Activated CD4-positive, alpha-beta T cell treated with anti-CD3 and anti-CD28 coated beads, Interleukin-2, Interleukin-6, amounts not matched to agents 100 ng/mL and 50 ng/mL, durations not matched to agents 16 hours and 8 hours (primary cell): ENCODE measurements around the gene FNDC3B.

Source experiments
- DNase-seq: peaks from one replicate; pipeline ENCODE4 v3.0.0-alpha.2; 2020

The FNDC3B gene

GRCh38 chr3:172057059-172057458 is 17.7 kb downstream of the FNDC3B start:
- DNase-seq: no peak

- DNase-seq: no peak
These were observed 18.4 kb downstream of the FNDC3B start for GRCh38 chr3:172057624-172058327.

- DNase-seq: no peak
These were observed 20.2 kb downstream of the FNDC3B start for GRCh38 chr3:172059532-172059931.

- DNase-seq: no peak
These were observed 20.9 kb downstream of the FNDC3B start for GRCh38 chr3:172060234-172060633.

GRCh38 chr3:172061724-172062184 is 22.4 kb downstream of the FNDC3B start:
- no peak for DNase-seq

GRCh38 chr3:172062761-172063160 is 23.4 kb downstream of the FNDC3B start:
- DNase-seq: no peak

GRCh38 chr3:172063456-172064432 is 24.4 kb downstream of the FNDC3B start:
- no peak for DNase-seq

- no peak for DNase-seq
These were observed 26.1 kb downstream of the FNDC3B start for GRCh38 chr3:172065527-172065926.

GRCh38 chr3:172065967-172066762 is 26.8 kb downstream of the FNDC3B start:
- no peak for DNase-seq

GRCh38 chr3:172066880-172067796 is 27.8 kb downstream of the FNDC3B start:
- no peak for DNase-seq

- no peak for DNase-seq
These were observed 28.6 kb downstream of the FNDC3B start for GRCh38 chr3:172067837-172068440.

GRCh38 chr3:172068977-172069376 is 29.6 kb downstream of the FNDC3B start:
- no peak for DNase-seq

GRCh38 chr3:172069478-172069877 is 30.1 kb downstream of the FNDC3B start:
- no peak for DNase-seq

- DNase-seq: no peak
These were observed 30.9 kb downstream of the FNDC3B start for GRCh38 chr3:172070269-172070668.

GRCh38 chr3:172070802-172071201 is 31.4 kb downstream of the FNDC3B start:
- DNase-seq: no peak

GRCh38 chr3:172071780-172072330 is 32.5 kb downstream of the FNDC3B start:
- no peak for DNase-seq

GRCh38 chr3:172072543-172072942 is 33.2 kb downstream of the FNDC3B start:
- no peak for DNase-seq

GRCh38 chr3:172073262-172073915 is 34.0 kb downstream of the FNDC3B start:
- no peak for DNase-seq

- no peak for DNase-seq
These were observed 34.7 kb downstream of the FNDC3B start for GRCh38 chr3:172074032-172074431.

- DNase-seq: no peak
These were observed 35.2 kb downstream of the FNDC3B start for GRCh38 chr3:172074586-172074985.

- no peak for DNase-seq
These were observed 36.8 kb downstream of the FNDC3B start for GRCh38 chr3:172076212-172076611.
